ENCODE measurements around the gene ABTB2.

DNA sequence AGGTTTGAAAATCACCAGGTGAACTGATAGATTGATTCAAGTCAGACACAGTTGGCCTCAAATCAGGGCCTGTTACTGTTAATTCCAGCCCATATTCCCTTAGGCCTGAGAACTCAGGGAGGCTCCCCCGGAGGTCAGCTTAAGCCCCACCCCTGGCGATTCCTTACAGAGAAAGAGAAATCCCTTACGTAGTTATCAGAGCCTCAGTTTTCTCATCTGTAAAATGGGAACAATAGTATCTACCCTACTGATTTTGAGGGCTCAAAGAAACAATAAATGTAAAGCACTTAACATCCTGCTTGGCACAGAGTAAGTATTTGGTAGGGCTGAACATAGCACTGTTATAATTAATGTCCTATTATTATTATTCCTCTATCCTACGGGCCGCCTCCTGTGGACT lies 158.3 kb downstream of the ABTB2 start:
- TF ChIP-seq, protein P1, sequence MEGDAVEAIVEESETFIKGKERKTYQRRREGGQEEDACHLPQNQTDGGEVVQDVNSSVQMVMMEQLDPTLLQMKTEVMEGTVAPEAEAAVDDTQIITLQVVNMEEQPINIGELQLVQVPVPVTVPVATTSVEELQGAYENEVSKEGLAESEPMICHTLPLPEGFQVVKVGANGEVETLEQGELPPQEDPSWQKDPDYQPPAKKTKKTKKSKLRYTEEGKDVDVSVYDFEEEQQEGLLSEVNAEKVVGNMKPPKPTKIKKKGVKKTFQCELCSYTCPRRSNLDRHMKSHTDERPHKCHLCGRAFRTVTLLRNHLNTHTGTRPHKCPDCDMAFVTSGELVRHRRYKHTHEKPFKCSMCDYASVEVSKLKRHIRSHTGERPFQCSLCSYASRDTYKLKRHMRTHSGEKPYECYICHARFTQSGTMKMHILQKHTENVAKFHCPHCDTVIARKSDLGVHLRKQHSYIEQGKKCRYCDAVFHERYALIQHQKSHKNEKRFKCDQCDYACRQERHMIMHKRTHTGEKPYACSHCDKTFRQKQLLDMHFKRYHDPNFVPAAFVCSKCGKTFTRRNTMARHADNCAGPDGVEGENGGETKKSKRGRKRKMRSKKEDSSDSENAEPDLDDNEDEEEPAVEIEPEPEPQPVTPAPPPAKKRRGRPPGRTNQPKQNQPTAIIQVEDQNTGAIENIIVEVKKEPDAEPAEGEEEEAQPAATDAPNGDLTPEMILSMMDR (IDR thresholded peaks at IDR 0.05), result no peak
- no peak for TF ChIP-seq POLR2A (IDR thresholded peaks at IDR 0.05)
